H1 (cell line): ENCODE results near the gene MMP20. TPM values are rescaled to one million over a fixed set of nuclear protein-coding genes. Genes with fewer than 3 reads are reported as not detected.

Experiments used
- CTCF ChIA-PET: fragments of 300-600 bp; sonication (Branson Sonifier 250); formaldehyde crosslinking; loops from one replicate; lab custom pipeline; 2021; ENCODE audit not compliant: partially characterized antibody; lab: Charles Lee
- POLR2A ChIA-PET: fragments of 300-600 bp; sonication (Branson Sonifier 250); formaldehyde crosslinking; loops from one replicate; lab custom pipeline; 2021; ENCODE audit warnings: inconsistent platforms; ENCODE audit not compliant: partially characterized antibody; lab: Charles Lee
- DNase-seq, 2 experiments: peaks; one replicate each; pipeline versions ENCODE4 v3.0.0 to v3.0.0-alpha.2; 2010 to 2022; ENCODE audit warnings: low spot score in 2 of 2, low read depth in 1 of 2, mixed read lengths in 1 of 2
- FAIRE-seq: peaks from 2 replicates; lab custom pipeline; 2011; peaks lifted over from hg19 to GRCh38; lab: Jason Lieb, UNC
- H2AFZ ChIP-seq: 2 replicates; pipeline ENCODE4 v1.8.1; 2012; ENCODE audit warnings: low read length, inconsistent platforms
- H2AK5ac ChIP-seq: 2 replicates; pipeline ENCODE4 v1.6.1; 2013; ENCODE audit warnings: low read depth, low read length
- H2BK120ac ChIP-seq: replicated peaks from 2 replicates; pipeline ENCODE3; 2013; ENCODE audit warnings: low read depth, low read length, inconsistent platforms
- H2BK12ac ChIP-seq: 2 replicates; pipeline ENCODE4 v1.6.1; 2013; ENCODE audit warnings: low read depth, low read length
- H2BK15ac ChIP-seq: 2 replicates; pipeline ENCODE4 v1.6.1; 2013; ENCODE audit warnings: low read length
- H2BK20ac ChIP-seq: 2 replicates; pipeline ENCODE4 v1.6.1; 2013; ENCODE audit warnings: low read length
- H2BK5ac ChIP-seq: 2 replicates; pipeline ENCODE4 v1.6.1; 2013; ENCODE audit warnings: low read depth, low read length
- H3K14ac ChIP-seq: 2 replicates; pipeline ENCODE4 v1.6.1; 2013; ENCODE audit warnings: inconsistent platforms; ENCODE audit not compliant: insufficient read length
- H3K18ac ChIP-seq: 2 replicates; pipeline ENCODE4 v1.6.1; 2013; ENCODE audit warnings: low read length; ENCODE audit errors: extremely low read depth
- H3K23ac ChIP-seq: 2 replicates; pipeline ENCODE4 v1.6.1; 2013; ENCODE audit warnings: inconsistent platforms; ENCODE audit not compliant: insufficient read length
- H3K23me2 ChIP-seq: 2 replicates; pipeline ENCODE4 v1.6.1; 2013; ENCODE audit warnings: low read depth, low read length
- H3K27ac ChIP-seq: 2 replicates; pipeline ENCODE4 v1.6.1; 2011; ENCODE audit warnings: low read depth, low read length, inconsistent platforms
- H3K27me3 ChIP-seq, 4 experiments: replicated peaks in 1 of 4; 1 replicate in 1 of 4; 2 replicates in 3 of 4; pipeline versions ENCODE4 v1.6.1 to v1.8.1; 2011 to 2013; ENCODE audit warnings: low read length in 3 of 4, mild to moderate bottlenecking in 3 of 4, inconsistent platforms in 2 of 4, mixed read lengths in 2 of 4, moderate library complexity in 1 of 4; ENCODE audit not compliant: control insufficient read depth in 3 of 4, insufficient read depth in 3 of 4; ENCODE audit errors: extremely low read depth in 1 of 4
- H3K36me3 ChIP-seq, 4 experiments: 2 replicates each; pipeline versions ENCODE4 v1.6.1 to v1.8.1; 2011 to 2013; ENCODE audit warnings: mild to moderate bottlenecking in 4 of 4, low read length in 3 of 4, moderate library complexity in 2 of 4, control low read depth in 1 of 4, inconsistent platforms in 1 of 4; ENCODE audit not compliant: insufficient read depth in 4 of 4, control insufficient read depth in 2 of 4
- H3K4ac ChIP-seq: replicated peaks from 2 replicates; pipeline ENCODE3; 2013; ENCODE audit warnings: low read length, low read depth, mixed read lengths, inconsistent platforms; ENCODE audit not compliant: insufficient read length
- H3K4me1 ChIP-seq, 4 experiments: replicated peaks in 1 of 4; 1 replicate in 1 of 4; 2 replicates in 3 of 4; pipeline versions ENCODE4 v1.6.1 to v1.8.1; 2011 to 2013; ENCODE audit warnings: low read length in 3 of 4, inconsistent platforms in 2 of 4, mixed read lengths in 1 of 4; ENCODE audit not compliant: insufficient read depth in 4 of 4, control insufficient read depth in 3 of 4
- H3K4me2 ChIP-seq, 2 experiments: 2 replicates each; pipeline versions ENCODE4 v1.6.1 to v1.8.1; 2011 to 2013; ENCODE audit warnings: low read depth in 2 of 2, low read length in 2 of 2, control low read depth in 1 of 2, inconsistent platforms in 1 of 2, mild to moderate bottlenecking in 1 of 2; ENCODE audit not compliant: insufficient read depth in 1 of 2
- H3K4me3 ChIP-seq, 4 experiments: fragments of 200-600, 300-600 bp in 1 of 4; sonication (generic), shearing (Covaris generic), sonication (Bioruptor Twin) in 1 of 4; 2 replicates each; pipeline versions ENCODE4 v1.5.1 to v1.8.1; 2011 to 2016; ENCODE audit warnings: low read length in 4 of 4, low read depth in 3 of 4, control low read depth in 2 of 4, inconsistent platforms in 2 of 4, mild to moderate bottlenecking in 2 of 4, mixed read lengths in 1 of 4, moderate library complexity in 1 of 4; ENCODE audit not compliant: insufficient read depth in 2 of 4; ENCODE audit errors: extremely low read depth in 1 of 4
- H3K56ac ChIP-seq: replicated peaks from 2 replicates; pipeline ENCODE3; 2013; ENCODE audit warnings: low read depth, mild to moderate bottlenecking, mixed read lengths, low read length, inconsistent platforms; ENCODE audit not compliant: insufficient read length
- H3K79me1 ChIP-seq: 2 replicates; pipeline ENCODE4 v1.6.1; 2013; ENCODE audit warnings: low read depth, low read length, control low read depth
- H3K79me2 ChIP-seq, 2 experiments: 2 replicates each; pipeline versions ENCODE4 v1.6.1 to v1.8.1; 2012 to 2013; ENCODE audit warnings: low read length in 2 of 2, mild to moderate bottlenecking in 2 of 2, inconsistent platforms in 1 of 2; ENCODE audit not compliant: insufficient read depth in 2 of 2, control insufficient read depth in 1 of 2
- H3K9ac ChIP-seq, 4 experiments: replicated peaks in 1 of 4; 1 replicate in 1 of 4; 2 replicates in 3 of 4; pipeline versions ENCODE4 v1.6.1 to v1.8.1; 2011 to 2013; ENCODE audit warnings: low read depth in 3 of 4, low read length in 3 of 4, control low read depth in 2 of 4, mild to moderate bottlenecking in 2 of 4, moderate library complexity in 2 of 4, inconsistent platforms in 1 of 4; ENCODE audit errors: extremely low read depth in 1 of 4
- H3K9me3 ChIP-seq, 2 experiments: 2 replicates each; pipeline versions ENCODE4 v1.6.1 to v1.8.1; 2012 to 2013; ENCODE audit warnings: mild to moderate bottlenecking in 2 of 2, moderate library complexity in 2 of 2, control low read depth in 1 of 2, inconsistent platforms in 1 of 2, low read depth in 1 of 2, low read length in 1 of 2, mixed read lengths in 1 of 2; ENCODE audit not compliant: insufficient read depth in 2 of 2
- H4K20me1 ChIP-seq, 2 experiments: replicated peaks in 1 of 2; 2 replicates each; pipeline versions ENCODE3 to v1.8.1; 2011 to 2013; ENCODE audit warnings: inconsistent platforms in 2 of 2, low read length in 2 of 2, mild to moderate bottlenecking in 1 of 2; ENCODE audit not compliant: insufficient read depth in 2 of 2, control insufficient read depth in 1 of 2
- H4K5ac ChIP-seq: 2 replicates; pipeline ENCODE4 v1.6.1; 2013; ENCODE audit warnings: low read length, low read depth, mixed read lengths, inconsistent platforms; ENCODE audit not compliant: insufficient read length
- H4K8ac ChIP-seq: 2 replicates; pipeline ENCODE4 v1.8.0; 2013; ENCODE audit warnings: mild to moderate bottlenecking, moderate library complexity, low read length, inconsistent platforms; ENCODE audit not compliant: insufficient read depth; ENCODE audit errors: extremely low read depth
- H4K91ac ChIP-seq: replicated peaks from 2 replicates; pipeline ENCODE3; 2013; ENCODE audit warnings: low read length, mixed read lengths, inconsistent platforms; ENCODE audit not compliant: insufficient read length
- ASH2L ChIP-seq: fragments of 200-600, 300-600 bp; sonication (generic); IDR thresholded peaks from one replicate; pipeline ENCODE4 v1.7.1; 2017; ENCODE audit warnings: low read length
- CBX5 ChIP-seq: fragments of 300-800, 300-1000 bp; sonication (generic); IDR thresholded peaks from 2 replicates; pipeline ENCODE4 v1.7.1; 2016; ENCODE audit warnings: antibody characterized with exemption, low read length, low read depth
- CHD1 ChIP-seq: IDR thresholded peaks from 2 replicates; pipeline ENCODE4 v1.6.1; 2012; ENCODE audit warnings: low read depth, low read length, improper control_type of control experiment
- CREB1 ChIP-seq: IDR thresholded peaks from 2 replicates; pipeline ENCODE4 v1.6.1; 2012; ENCODE audit warnings: inconsistent platforms
- GTF2F1 ChIP-seq: IDR thresholded peaks from 2 replicates; pipeline ENCODE4 v1.6.1; 2012; ENCODE audit warnings: low read depth, low read length, improper control_type of control experiment, borderline replicate concordance
- HDAC2 ChIP-seq, 2 experiments: fragments of 300-600 bp in 1 of 2; sonication (generic) in 1 of 2; IDR thresholded peaks; 2 replicates each; pipeline ENCODE4 v1.6.1; 2011 to 2012; ENCODE audit warnings: low read depth in 2 of 2, low read length in 2 of 2, mild to moderate bottlenecking in 2 of 2, moderate library complexity in 2 of 2, borderline replicate concordance in 1 of 2, inconsistent platforms in 1 of 2
- HDAC6 ChIP-seq: IDR thresholded peaks from one replicate; pipeline ENCODE4 v1.7.1; 2012; ENCODE audit warnings: low read depth, mild to moderate bottlenecking, inconsistent platforms, low read length, moderate library complexity
- KDM5A ChIP-seq: fragments of 200-600 bp; IDR thresholded peaks from 2 replicates; pipeline ENCODE4 v1.7.1; 2012; ENCODE audit warnings: mild to moderate bottlenecking, low read length, inconsistent platforms, mixed read lengths
- NRF1 ChIP-seq: IDR thresholded peaks from 2 replicates; pipeline ENCODE4 v1.6.1; 2011; ENCODE audit warnings: mild to moderate bottlenecking, low read depth, low read length, improper control_type of control experiment
- PHF8 ChIP-seq: fragments of 200-600 bp; sonication (generic); conservative IDR thresholded peaks from 2 replicates; pipeline ENCODE4 v1.7.1; 2012; ENCODE audit warnings: low read depth, mild to moderate bottlenecking, inconsistent platforms, low read length, moderate library complexity
- RBBP5 ChIP-seq: IDR thresholded peaks from 2 replicates; pipeline ENCODE4 v1.7.1; 2012; ENCODE audit warnings: low read depth, mild to moderate bottlenecking, inconsistent platforms, low read length, moderate library complexity, borderline replicate concordance
- RFX5 ChIP-seq: IDR thresholded peaks from 2 replicates; pipeline ENCODE4 v1.6.1; 2011; ENCODE audit warnings: low read depth, low read length, improper control_type of control experiment, borderline replicate concordance
- RXRA ChIP-seq: IDR thresholded peaks from 2 replicates; pipeline ENCODE4 v1.6.1; 2011; ENCODE audit warnings: low read depth, mild to moderate bottlenecking, low read length, moderate library complexity; ENCODE audit not compliant: insufficient read depth
- SIX5 ChIP-seq: IDR thresholded peaks from 2 replicates; pipeline ENCODE4 v1.6.1; 2011; ENCODE audit warnings: mild to moderate bottlenecking, low read depth, low read length
- SP4 ChIP-seq: IDR thresholded peaks from 2 replicates; pipeline ENCODE4 v1.6.1; 2012; ENCODE audit warnings: low read length, inconsistent platforms
- TAF7 ChIP-seq: optimal IDR thresholded peaks from 2 replicates; pipeline ENCODE3; 2011; ENCODE audit warnings: low read depth, mild to moderate bottlenecking, inconsistent platforms, low read length, moderate library complexity, borderline replicate concordance
- ZNF274 ChIP-seq: IDR thresholded peaks from 2 replicates; pipeline ENCODE4 v1.7.0; 2012; ENCODE audit warnings: low read length, borderline replicate concordance; ENCODE audit errors: extremely low read depth
- polyA plus RNA-seq, 7 experiments: library from polyadenylated mRNA; depleted of rRNA in 3 of 7; stranded (reverse) in 5 of 7; unstranded in 2 of 7; fragments of >200 nt in 5 of 7; fragments of 200-250 nt in 2 of 7; gene quantifications; 1 replicate in 5 of 7; 2 replicates in 1 of 7; 4 replicates in 1 of 7; pipeline versions ENCODE4 v1.2.1 to v1.2.3, GENCODE V29; 2011 to 2013; ENCODE audit warnings: missing spikeins in 2 of 7, mixed read lengths in 2 of 7
- total RNA-seq: library from RNA; stranded (reverse); fragmentation: NEBNext Ultra II Directional; extraction: Animal tissue kit (Norgen Biotek cat#: 25700); gene quantifications from 2 replicates; pipeline ENCODE4 v1.2.1, GENCODE V29; 2021

Gene MMP20
- total and polyA plus RNA-seq, 2 of the 8 experiments (the other 6 are each of a cell fraction or from before 2014, with no cell fraction given): not detected

DNA sequence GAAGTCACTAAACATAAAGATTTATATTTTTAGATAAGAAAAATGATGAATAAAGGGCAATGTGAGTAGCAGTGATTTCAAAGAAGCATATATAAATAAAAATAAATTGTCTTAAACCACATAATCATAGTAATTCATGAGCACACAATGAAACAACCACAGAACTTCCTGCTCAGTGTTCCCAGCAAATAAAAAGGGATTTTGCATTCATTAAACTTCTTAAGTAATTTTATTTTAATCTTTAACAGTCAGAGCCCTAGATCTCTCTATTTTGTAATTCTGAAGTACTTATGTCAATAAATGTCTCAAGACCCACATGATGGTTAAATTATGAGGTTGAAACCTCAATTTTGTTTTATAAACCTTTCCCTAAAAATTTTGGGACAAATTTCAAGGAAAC, 14.5 kb upstream of the MMP20 start:
- no peak overlapping the region for H3K9ac ChIP-seq
- no peaks in the 10 kb centered on the region for H3K79me1 ChIP-seq
- no peak overlapping the region for H2AK5ac ChIP-seq
- H4K20me1 ChIP-seq: no peaks in the 10 kb centered on the region
- H3K27me3 ChIP-seq: no peaks in the 10 kb centered on the region
- H4K5ac ChIP-seq: no peak overlapping the region
- H3K4me3 ChIP-seq: no peak overlapping the region
- H3K18ac ChIP-seq: no peak overlapping the region
- no peak for FAIRE-seq
- no peak overlapping the region for H2AFZ ChIP-seq
- H2BK20ac ChIP-seq: no peak overlapping the region
- H3K14ac ChIP-seq: no peak overlapping the region
- no peaks in the 10 kb centered on the region for H3K36me3 ChIP-seq
- no peak overlapping the region for H3K56ac ChIP-seq
- H4K91ac ChIP-seq: no peak overlapping the region
- no peaks in the 10 kb centered on the region for H3K9me3 ChIP-seq
- no peak overlapping the region for H2BK5ac ChIP-seq
- no peak overlapping the region for H3K27ac ChIP-seq
- no peak overlapping the region for H3K4ac ChIP-seq
- H3K4me2 ChIP-seq: no peak overlapping the region
- H3K23ac ChIP-seq: no peak overlapping the region
- H3K23me2 ChIP-seq: no peaks in the 10 kb centered on the region
- H2BK120ac ChIP-seq: no peak overlapping the region
- DNase-seq: no peak
- no peak overlapping the region for H2BK12ac ChIP-seq
- TF ChIP-seq HDAC2 (IDR thresholded peaks at IDR 0.05; ENCODE audit: borderline replicate concordance in 1 of 2, low read depth in 2 of 2, low read length in 2 of 2) (no peak), CBX5 (no peak), CHD1 (no peak), ASH2L (no peak), HDAC6 (no peak), KDM5A (no peak), PHF8 (no peak), RBBP5 (no peak), SIX5 (no peak), RFX5 (no peak), ZNF274 (no peak), CREB1 (no peak), SP4 (no peak), RXRA (no peak), NRF1 (no peak), GTF2F1 (no peak), TAF7 (no peak)
- POLR2A ChIA-PET: no interaction called here
- CTCF ChIA-PET: no interaction called here
- no peak overlapping the region for H4K8ac ChIP-seq
- H2BK15ac ChIP-seq: no peak overlapping the region
- H3K79me2 ChIP-seq: no peaks in the 10 kb centered on the region
- peaks cover 0 to 4% (median 0%) of the 10 kb centered on the region in 4 experiments; a peak in 1 of 7 replicates for H3K4me1 ChIP-seq
